GM13976 (cell line): Measurements from ENCODE around the gene CXXC1.

Experiments
- DNase-seq: peaks from one replicate; pipeline ENCODE4 v3.0.0; 2012; ENCODE audit warnings: low spot score
- CTCF ChIP-seq: IDR thresholded peaks from 2 replicates; pipeline ENCODE4 v1.5.1; 2012; ENCODE audit warnings: borderline replicate concordance, mild to moderate bottlenecking; ENCODE audit not compliant: insufficient read depth; ENCODE audit errors: extremely low read depth, missing control alignments, control extremely low read depth
- in situ Hi-C: fragments of 300-500 bp; cut with MboI; formaldehyde crosslinking; loops from one replicate; pipeline ENCODE4 v1.12.0; 2022; ENCODE audit warnings: low sequenced_read_pairs, mixed read lengths, inconsistent platforms; ENCODE audit not compliant: unreplicated experiment

CXXC1 gene

GRCh38 chr18:50287441-50288347 lies at the start of gene CXXC1:
Gene CXXC1, minus strand, starts transcription at chr18:50287692. Its CDS starts 103 bp downstream, at chr18:50287589.
- DNase-seq: peak; percentile 92
- in situ Hi-C loops: loop anchor here (10.0 kb wide), 1 partner anchor 67 kb away; no protein-coding TSS in a partner anchor
- peak; percentile 45 for TF ChIP-seq CTCF

- no peak for TF ChIP-seq CTCF
- in situ Hi-C loops: no loop called here
- no peak for DNase-seq
Measured at GRCh38 chr18:50334546-50335152, 47.2 kb upstream of the CXXC1 start.

GRCh38 chr18:50331691-50332090 lies 44.2 kb upstream of the CXXC1 start:
- no peak for DNase-seq
- TF ChIP-seq CTCF: no peak
- in situ Hi-C loops: no loop called here

- no peak for DNase-seq
- no peak for TF ChIP-seq CTCF
- in situ Hi-C loops: no loop called here
Measured at GRCh38 chr18:50330176-50330575, 42.7 kb upstream of the CXXC1 start.

GRCh38 chr18:50327983-50328382 lies 40.5 kb upstream of the CXXC1 start:
- DNase-seq: no peak
- in situ Hi-C loops: no loop called here

More at GRCh38 chr18:50327983-50328382, 40.5 kb upstream of the CXXC1 start:
- TF ChIP-seq CTCF: no peak
